ENCODE data around the gene CLDN7.

- no peak for TF ChIP-seq EZH2 (IDR thresholded peaks at IDR 0.05)
- no peak for TF ChIP-seq POLR2AphosphoS5 (IDR thresholded peaks at IDR 0.05; ENCODE audit: borderline replicate concordance, low read depth, low read length)
These were observed 32.4 kb upstream of the CLDN7 start, which contains the start of gene YBX2 for GRCh38 chr17:7294614-7295153.
